Neural cell (in vitro differentiated cells): ENCODE measurements around the gene SIX2. TPM values are rescaled to one million over a fixed set of nuclear protein-coding genes. Genes with fewer than 3 reads are reported as not detected.

Experiments used
- H2AFZ ChIP-seq: fragments of 200-600, 300-800 bp; sonication (generic), shearing (Covaris generic); 2 replicates; pipeline ENCODE4 v1.6.0; 2014; ENCODE audit warnings: low read depth, mild to moderate bottlenecking, antibody characterized with exemption, low read length, moderate library complexity
- H3F3A ChIP-seq: fragments of 200-600 bp; shearing (Covaris generic); 2 replicates; pipeline ENCODE4 v1.6.1; 2016; ENCODE audit warnings: mild to moderate bottlenecking, moderate library complexity, mixed read lengths, antibody characterized with exemption, low read length; ENCODE audit not compliant: insufficient read depth, poor library complexity, severe bottlenecking
- H3K27ac ChIP-seq: fragments of 200-600, 300-800 bp; sonication (generic), shearing (Covaris generic); 2 replicates; pipeline ENCODE4 v1.5.1; 2014; ENCODE audit warnings: mild to moderate bottlenecking, low read length, moderate library complexity
- H3K27me3 ChIP-seq: fragments of 300-800, 200-600 bp; sonication (generic), shearing (Covaris generic); 2 replicates; pipeline ENCODE4 v1.6.0; 2014; ENCODE audit warnings: mild to moderate bottlenecking, low read depth, low read length, moderate library complexity; ENCODE audit not compliant: insufficient read depth
- H3K36me3 ChIP-seq: fragments of 300-800, 200-600 bp; sonication (generic), shearing (Covaris generic); 2 replicates; pipeline ENCODE4 v1.5.1; 2014; ENCODE audit warnings: mild to moderate bottlenecking, antibody characterized with exemption, low read length, moderate library complexity; ENCODE audit not compliant: insufficient read depth
- H3K4me2 ChIP-seq: fragments of 300-800, 200-600 bp; sonication (generic), shearing (Covaris generic); 2 replicates; pipeline ENCODE4 v1.6.0; 2014; ENCODE audit warnings: mild to moderate bottlenecking, low read length
- H3K4me3 ChIP-seq: fragments of 300-800, 200-600 bp; sonication (generic), shearing (Covaris generic); 2 replicates; pipeline ENCODE4 v1.5.1; 2014; ENCODE audit warnings: mild to moderate bottlenecking, low read length, moderate library complexity
- H3K79me2 ChIP-seq: fragments of 200-600 bp; shearing (Covaris generic); replicated peaks from 2 replicates; pipeline ENCODE4 v1.6.0; 2014; ENCODE audit warnings: mild to moderate bottlenecking, low read length, moderate library complexity; ENCODE audit not compliant: insufficient read depth
- H3K9ac ChIP-seq: fragments of 300-800, 200-600 bp; sonication (generic), shearing (Covaris generic); 2 replicates; pipeline ENCODE4 v1.6.1; 2016; ENCODE audit warnings: mild to moderate bottlenecking, low read length, mixed read lengths
- H3K9me2 ChIP-seq: fragments of 200-600 bp; shearing (Covaris generic); 2 replicates; pipeline ENCODE4 v1.6.1; 2016; ENCODE audit warnings: mild to moderate bottlenecking, low read length, mixed read lengths; ENCODE audit not compliant: insufficient read depth
- H3K9me3 ChIP-seq: fragments of 200-600, 300-800 bp; sonication (generic), shearing (Covaris generic); 2 replicates; pipeline ENCODE4 v1.6.1; 2016; ENCODE audit warnings: mild to moderate bottlenecking, mixed run types, low read length, moderate library complexity, mixed read lengths
- H4K20me1 ChIP-seq: fragments of 200-600 bp; shearing (Covaris generic); 2 replicates; pipeline ENCODE4 v1.6.1; 2016; ENCODE audit warnings: mild to moderate bottlenecking, mixed run types; ENCODE audit not compliant: insufficient read depth
- EP300 ChIP-seq: fragments of 450-650 bp; conservative IDR thresholded peaks from 2 replicates; pipeline ENCODE4 v1.6.1; 2014; ENCODE audit warnings: antibody characterized with exemption, mild to moderate bottlenecking, moderate library complexity; ENCODE audit not compliant: poor library complexity, severe bottlenecking
- EZH2 ChIP-seq: fragments of 200-600, 300-800 bp; shearing (Covaris generic), sonication (generic); IDR thresholded peaks from 2 replicates; pipeline ENCODE4 v1.6.1; 2014; ENCODE audit warnings: antibody characterized with exemption, low read length, borderline replicate concordance, mild to moderate bottlenecking; ENCODE audit not compliant: insufficient read depth, poor library complexity, severe bottlenecking
- MXI1 ChIP-seq: fragments of 450-650 bp; conservative IDR thresholded peaks from 2 replicates; pipeline ENCODE4 v1.6.1; 2014; ENCODE audit warnings: antibody characterized with exemption, mild to moderate bottlenecking; ENCODE audit not compliant: poor library complexity, severe bottlenecking
- POLR2AphosphoS5 ChIP-seq: IDR thresholded peaks from 2 replicates; pipeline ENCODE4 v1.6.1; 2012
- RAD21 ChIP-seq: fragments of 450-650 bp; conservative IDR thresholded peaks from 2 replicates; pipeline ENCODE4 v1.6.1; 2014; ENCODE audit warnings: antibody characterized with exemption, mild to moderate bottlenecking, moderate library complexity
- SMC3 ChIP-seq: fragments of 450-650 bp; conservative IDR thresholded peaks from 2 replicates; pipeline ENCODE4 v1.6.1; 2014; ENCODE audit warnings: antibody characterized with exemption, mild to moderate bottlenecking, moderate library complexity; ENCODE audit not compliant: poor library complexity
- TAF1 ChIP-seq: IDR thresholded peaks from 2 replicates; pipeline ENCODE4 v1.6.1; 2012; ENCODE audit warnings: low read depth
- polyA plus RNA-seq: library from polyadenylated mRNA; depleted of rRNA; stranded (reverse); fragments of >200 nt; gene quantifications from 2 replicates; pipeline ENCODE4 v1.2.3, GENCODE V29; 2014
- TF ChIP-seq, protein P1 (sequence below): IDR thresholded peaks from 2 replicates; pipeline ENCODE4 v1.6.1; 2012; ENCODE audit warnings: borderline replicate concordance
- TF ChIP-seq, protein P2 (sequence below): fragments of 450-650 bp; IDR thresholded peaks from 2 replicates; pipeline ENCODE4 v1.5.1; 2014; ENCODE audit warnings: antibody characterized with exemption, mild to moderate bottlenecking, moderate library complexity; ENCODE audit not compliant: poor library complexity, severe bottlenecking

The SIX2 gene
- polyA plus RNA-seq, 1 donor from 2014 or later, result 0.16 TPM

DNA sequence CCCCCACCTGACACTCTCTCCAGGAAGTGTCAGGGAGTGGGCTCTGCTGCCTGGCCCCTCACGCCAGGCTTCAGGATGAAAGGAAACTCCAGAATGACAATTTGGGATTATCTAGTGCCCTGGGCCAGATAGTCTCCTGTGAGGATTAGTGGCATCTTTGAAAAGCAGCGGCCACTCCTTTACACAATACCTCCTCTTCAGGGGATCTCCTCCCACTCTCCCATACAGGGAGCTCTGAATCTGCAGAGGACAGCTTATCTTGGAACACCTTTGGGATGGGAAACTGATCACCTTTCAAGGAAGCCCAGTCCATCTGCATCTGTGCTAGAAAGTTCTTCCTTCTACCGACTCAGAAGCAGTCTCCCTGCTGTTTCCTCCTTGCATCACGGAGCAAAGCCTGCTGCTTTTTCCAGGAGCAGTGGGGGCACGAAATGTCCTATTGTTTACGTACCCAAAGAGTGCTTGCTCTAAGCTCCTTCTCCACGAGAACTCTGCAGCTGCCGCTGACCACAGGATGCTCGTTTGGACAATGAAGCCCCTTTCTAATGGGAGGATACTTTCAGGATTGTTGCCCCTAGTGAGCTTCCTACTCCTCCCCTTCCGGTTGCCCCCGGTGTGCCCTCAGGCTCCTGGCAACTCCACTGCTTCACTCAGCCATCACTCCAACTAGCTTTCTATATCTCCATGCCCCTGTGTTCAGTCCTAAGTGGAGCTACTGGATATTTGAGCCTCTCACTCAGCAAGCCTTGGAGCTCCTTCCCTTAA, 36.3 kb downstream of the SIX2 start:
- Histone ChIP-seq H3K36me3 (no peaks in the 10 kb centered on the region), H3K9me2 (no peaks in the 10 kb centered on the region), H3K4me3 (no peak overlapping the region), H3K27ac (no peak overlapping the region), H3F3A (no peaks in the 10 kb centered on the region), H3K79me2 (no peaks in the 10 kb centered on the region), H4K20me1 (no peaks in the 10 kb centered on the region), H3K4me2 (no peak overlapping the region), H3K9ac (no peak overlapping the region), H3K27me3 (no peaks in the 10 kb centered on the region), H3K9me3 (no peaks in the 10 kb centered on the region), H2AFZ (no peak overlapping the region)
- TF ChIP-seq, protein P1, sequence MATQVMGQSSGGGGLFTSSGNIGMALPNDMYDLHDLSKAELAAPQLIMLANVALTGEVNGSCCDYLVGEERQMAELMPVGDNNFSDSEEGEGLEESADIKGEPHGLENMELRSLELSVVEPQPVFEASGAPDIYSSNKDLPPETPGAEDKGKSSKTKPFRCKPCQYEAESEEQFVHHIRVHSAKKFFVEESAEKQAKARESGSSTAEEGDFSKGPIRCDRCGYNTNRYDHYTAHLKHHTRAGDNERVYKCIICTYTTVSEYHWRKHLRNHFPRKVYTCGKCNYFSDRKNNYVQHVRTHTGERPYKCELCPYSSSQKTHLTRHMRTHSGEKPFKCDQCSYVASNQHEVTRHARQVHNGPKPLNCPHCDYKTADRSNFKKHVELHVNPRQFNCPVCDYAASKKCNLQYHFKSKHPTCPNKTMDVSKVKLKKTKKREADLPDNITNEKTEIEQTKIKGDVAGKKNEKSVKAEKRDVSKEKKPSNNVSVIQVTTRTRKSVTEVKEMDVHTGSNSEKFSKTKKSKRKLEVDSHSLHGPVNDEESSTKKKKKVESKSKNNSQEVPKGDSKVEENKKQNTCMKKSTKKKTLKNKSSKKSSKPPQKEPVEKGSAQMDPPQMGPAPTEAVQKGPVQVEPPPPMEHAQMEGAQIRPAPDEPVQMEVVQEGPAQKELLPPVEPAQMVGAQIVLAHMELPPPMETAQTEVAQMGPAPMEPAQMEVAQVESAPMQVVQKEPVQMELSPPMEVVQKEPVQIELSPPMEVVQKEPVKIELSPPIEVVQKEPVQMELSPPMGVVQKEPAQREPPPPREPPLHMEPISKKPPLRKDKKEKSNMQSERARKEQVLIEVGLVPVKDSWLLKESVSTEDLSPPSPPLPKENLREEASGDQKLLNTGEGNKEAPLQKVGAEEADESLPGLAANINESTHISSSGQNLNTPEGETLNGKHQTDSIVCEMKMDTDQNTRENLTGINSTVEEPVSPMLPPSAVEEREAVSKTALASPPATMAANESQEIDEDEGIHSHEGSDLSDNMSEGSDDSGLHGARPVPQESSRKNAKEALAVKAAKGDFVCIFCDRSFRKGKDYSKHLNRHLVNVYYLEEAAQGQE, result no peak
- no peak for TF ChIP-seq EP300
- TF ChIP-seq RAD21, result no peak
- no peak for TF ChIP-seq EZH2
- no peak for TF ChIP-seq TAF1
- TF ChIP-seq POLR2AphosphoS5, result no peak
- TF ChIP-seq SMC3, result no peak
- TF ChIP-seq, protein P2, sequence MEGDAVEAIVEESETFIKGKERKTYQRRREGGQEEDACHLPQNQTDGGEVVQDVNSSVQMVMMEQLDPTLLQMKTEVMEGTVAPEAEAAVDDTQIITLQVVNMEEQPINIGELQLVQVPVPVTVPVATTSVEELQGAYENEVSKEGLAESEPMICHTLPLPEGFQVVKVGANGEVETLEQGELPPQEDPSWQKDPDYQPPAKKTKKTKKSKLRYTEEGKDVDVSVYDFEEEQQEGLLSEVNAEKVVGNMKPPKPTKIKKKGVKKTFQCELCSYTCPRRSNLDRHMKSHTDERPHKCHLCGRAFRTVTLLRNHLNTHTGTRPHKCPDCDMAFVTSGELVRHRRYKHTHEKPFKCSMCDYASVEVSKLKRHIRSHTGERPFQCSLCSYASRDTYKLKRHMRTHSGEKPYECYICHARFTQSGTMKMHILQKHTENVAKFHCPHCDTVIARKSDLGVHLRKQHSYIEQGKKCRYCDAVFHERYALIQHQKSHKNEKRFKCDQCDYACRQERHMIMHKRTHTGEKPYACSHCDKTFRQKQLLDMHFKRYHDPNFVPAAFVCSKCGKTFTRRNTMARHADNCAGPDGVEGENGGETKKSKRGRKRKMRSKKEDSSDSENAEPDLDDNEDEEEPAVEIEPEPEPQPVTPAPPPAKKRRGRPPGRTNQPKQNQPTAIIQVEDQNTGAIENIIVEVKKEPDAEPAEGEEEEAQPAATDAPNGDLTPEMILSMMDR, result no peak
- TF ChIP-seq MXI1, result no peak

GRCh38 chr2:44970846-44971450, 38.3 kb downstream of the SIX2 start:
- no peak overlapping the region for H3K4me2 ChIP-seq
- H4K20me1 ChIP-seq, result no peaks in the 10 kb centered on the region
- no peaks in the 10 kb centered on the region for H3F3A ChIP-seq
- no peaks in the 10 kb centered on the region for H3K36me3 ChIP-seq
- H3K9me2 ChIP-seq, result no peaks in the 10 kb centered on the region
- H3K79me2 ChIP-seq, result no peaks in the 10 kb centered on the region
- no peak overlapping the region for H3K9ac ChIP-seq
- TF ChIP-seq TAF1 (no peak), SMC3 (no peak), POLR2AphosphoS5 (no peak), MXI1 (no peak), EP300 (no peak)
- TF ChIP-seq, protein P2, result no peak
- H3K9me3 ChIP-seq, result no peaks in the 10 kb centered on the region
- H3K27ac ChIP-seq, result no peak overlapping the region
- no peak overlapping the region for H3K4me3 ChIP-seq
- no peaks in the 10 kb centered on the region for H3K27me3 ChIP-seq
- no peak overlapping the region for H2AFZ ChIP-seq
